Measurements from ENCODE around the gene TOP3B. TPM values are rescaled to one million over a fixed set of nuclear protein-coding genes. Genes with fewer than 3 reads are reported as not detected.

Gene TOP3B
- total and polyA plus RNA-seq, 2 donors from 2014 or later, result 8.1 to 26.7 TPM

DNA sequence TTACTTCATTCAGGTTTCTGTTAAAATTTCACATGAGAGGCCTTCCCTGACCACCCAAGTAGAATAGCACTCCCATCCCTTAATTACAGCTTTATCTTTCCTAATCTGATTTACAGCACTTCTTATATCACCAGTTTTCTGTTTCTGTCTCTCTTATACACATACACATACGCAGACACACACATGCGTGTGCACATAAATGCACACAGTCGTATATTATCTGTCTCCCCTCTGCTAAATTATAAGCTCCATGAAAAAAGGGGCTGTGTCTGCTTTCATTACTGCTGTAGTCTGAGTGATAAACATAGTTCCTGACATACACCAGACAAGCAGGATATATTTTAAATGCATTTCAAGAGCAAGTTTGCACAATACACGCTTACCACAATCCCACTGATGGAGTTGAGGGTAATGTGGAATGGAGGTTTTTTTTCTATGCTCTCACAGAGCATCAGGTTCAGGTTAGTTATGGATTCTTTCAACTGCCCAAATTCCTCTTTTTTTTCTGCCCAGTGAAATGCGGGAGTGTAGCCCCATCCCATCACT lies 13.7 kb upstream of the TOP3B start:
- no peaks in the 10 kb centered on the region for H3K27me3 ChIP-seq (ENCODE audit: control insufficient read depth, insufficient read depth, low read length)
- no peaks in the 10 kb centered on the region for H3K4me1 ChIP-seq (ENCODE audit: control insufficient read depth in 2 of 3, insufficient read depth in 2 of 3, low read depth in 1 of 3, low read length in 3 of 3)
- no peaks in the 10 kb centered on the region for H3K36me3 ChIP-seq (ENCODE audit: control insufficient read depth in 2 of 3, insufficient read depth in 3 of 3, low read length in 3 of 3)
- no peak overlapping the region for H3K9ac ChIP-seq (ENCODE audit: low read length in 3 of 3)
- no peak overlapping the region for H3K4me3 ChIP-seq (ENCODE audit: low read length in 3 of 3)
- DNase-seq (no peak), FAIRE-seq (no peak)
- intact Hi-C loops (cut with DNase I), result no loop called here
- H3K27ac ChIP-seq (ENCODE audit: low read depth in 2 of 2, low read length in 2 of 2), result no peak overlapping the region
- no peaks in the 10 kb centered on the region for H3K9me3 ChIP-seq (ENCODE audit: control insufficient read depth in 2 of 3, insufficient read depth in 1 of 3, low read length in 3 of 3)
- TF ChIP-seq, protein P1, sequence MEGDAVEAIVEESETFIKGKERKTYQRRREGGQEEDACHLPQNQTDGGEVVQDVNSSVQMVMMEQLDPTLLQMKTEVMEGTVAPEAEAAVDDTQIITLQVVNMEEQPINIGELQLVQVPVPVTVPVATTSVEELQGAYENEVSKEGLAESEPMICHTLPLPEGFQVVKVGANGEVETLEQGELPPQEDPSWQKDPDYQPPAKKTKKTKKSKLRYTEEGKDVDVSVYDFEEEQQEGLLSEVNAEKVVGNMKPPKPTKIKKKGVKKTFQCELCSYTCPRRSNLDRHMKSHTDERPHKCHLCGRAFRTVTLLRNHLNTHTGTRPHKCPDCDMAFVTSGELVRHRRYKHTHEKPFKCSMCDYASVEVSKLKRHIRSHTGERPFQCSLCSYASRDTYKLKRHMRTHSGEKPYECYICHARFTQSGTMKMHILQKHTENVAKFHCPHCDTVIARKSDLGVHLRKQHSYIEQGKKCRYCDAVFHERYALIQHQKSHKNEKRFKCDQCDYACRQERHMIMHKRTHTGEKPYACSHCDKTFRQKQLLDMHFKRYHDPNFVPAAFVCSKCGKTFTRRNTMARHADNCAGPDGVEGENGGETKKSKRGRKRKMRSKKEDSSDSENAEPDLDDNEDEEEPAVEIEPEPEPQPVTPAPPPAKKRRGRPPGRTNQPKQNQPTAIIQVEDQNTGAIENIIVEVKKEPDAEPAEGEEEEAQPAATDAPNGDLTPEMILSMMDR (IDR thresholded peaks at IDR 0.05; ENCODE audit: borderline replicate concordance, extremely low read depth, insufficient read depth), result no peak

DNA sequence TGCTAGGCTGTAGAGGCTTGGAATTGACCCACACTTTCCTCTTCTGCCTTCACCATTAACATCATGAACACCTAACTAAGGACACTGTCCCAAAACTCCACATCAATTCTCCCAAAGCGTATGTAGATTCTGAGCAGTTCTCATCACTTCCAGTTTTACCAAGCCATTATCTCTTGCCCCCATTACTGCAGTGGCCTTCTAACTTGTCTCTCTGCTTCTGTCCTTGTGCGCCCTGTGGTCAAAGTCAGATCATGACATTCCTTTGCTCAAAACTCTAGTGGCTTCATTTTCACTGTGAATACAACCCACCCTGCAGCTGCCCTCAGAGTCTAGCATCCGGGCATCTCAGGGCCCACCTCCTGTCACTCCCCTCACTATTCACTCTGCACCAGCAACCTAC lies 13.1 kb upstream of the TOP3B start:
- intact Hi-C loops (cut with DNase I), result no loop called here
- no peak for FAIRE-seq
- Histone ChIP-seq H3K9me3 (ENCODE audit: control insufficient read depth in 2 of 3, insufficient read depth in 1 of 3, low read length in 3 of 3) (no peaks in the 10 kb centered on the region), H3K4me3 (ENCODE audit: low read length in 3 of 3) (no peak overlapping the region), H3K27me3 (ENCODE audit: control insufficient read depth, insufficient read depth, low read length) (no peaks in the 10 kb centered on the region), H3K36me3 (ENCODE audit: control insufficient read depth in 2 of 3, insufficient read depth in 3 of 3, low read length in 3 of 3) (no peaks in the 10 kb centered on the region), H3K9ac (ENCODE audit: low read length in 3 of 3) (no peak overlapping the region), H3K27ac (ENCODE audit: low read depth in 2 of 2, low read length in 2 of 2) (no peak overlapping the region), H3K4me1 (ENCODE audit: control insufficient read depth in 2 of 3, insufficient read depth in 2 of 3, low read depth in 1 of 3, low read length in 3 of 3) (no peaks in the 10 kb centered on the region)
- TF ChIP-seq, protein P1 (IDR thresholded peaks at IDR 0.05; ENCODE audit: borderline replicate concordance, extremely low read depth, insufficient read depth), result no peak
- DNase-seq, result no peak

- DNase-seq (no peak), FAIRE-seq (no peak)
- TF ChIP-seq, protein P1 (IDR thresholded peaks at IDR 0.05; ENCODE audit: borderline replicate concordance, extremely low read depth, insufficient read depth), result no peak
- Histone ChIP-seq H3K4me1 (ENCODE audit: control insufficient read depth in 2 of 3, insufficient read depth in 2 of 3, low read depth in 1 of 3, low read length in 3 of 3) (no peaks in the 10 kb centered on the region), H3K27me3 (ENCODE audit: control insufficient read depth, insufficient read depth, low read length) (no peaks in the 10 kb centered on the region), H3K9ac (ENCODE audit: low read length in 3 of 3) (no peak overlapping the region), H3K36me3 (ENCODE audit: control insufficient read depth in 2 of 3, insufficient read depth in 3 of 3, low read length in 3 of 3) (no peaks in the 10 kb centered on the region), H3K9me3 (ENCODE audit: control insufficient read depth in 2 of 3, insufficient read depth in 1 of 3, low read length in 3 of 3) (no peaks in the 10 kb centered on the region), H3K4me3 (ENCODE audit: low read length in 3 of 3) (no peak overlapping the region), H3K27ac (ENCODE audit: low read depth in 2 of 2, low read length in 2 of 2) (no peak overlapping the region)
- intact Hi-C loops (cut with DNase I), result no loop called here
These were observed 12.4 kb upstream of the TOP3B start for GRCh38 chr22:21994881-21995444.

All from kidney (tissue), 14 donors.